ENCODE data around the gene TTC28. TPM values are rescaled to one million over a fixed set of nuclear protein-coding genes. Genes with fewer than 3 reads are reported as not detected.

Gene TTC28
- total RNA-seq, 1 experiment from 2014 or later = not detected

DNA sequence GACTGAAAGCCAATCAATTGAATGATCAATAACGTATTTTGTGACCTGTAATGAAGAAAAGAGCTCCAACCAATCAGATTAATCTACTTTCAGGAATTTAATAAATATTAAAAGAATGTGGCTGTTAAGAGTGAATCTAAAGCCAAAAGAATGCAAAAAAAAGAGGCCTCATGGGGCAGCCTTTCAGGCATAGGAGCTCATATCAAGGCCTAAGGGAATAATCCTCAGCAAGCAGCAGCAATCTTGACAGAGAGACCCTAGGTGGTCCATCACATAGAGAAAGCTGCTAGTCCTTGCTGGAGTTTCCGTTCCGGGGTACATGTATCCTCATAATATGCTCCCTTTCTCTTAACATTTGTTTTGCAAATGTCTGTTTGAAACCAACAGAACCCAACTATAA, 447.4 kb downstream of the TTC28 start:
- Mint-ChIP-seq H3K27ac (ENCODE audit: low read depth, unreplicated experiment) (no peak overlapping the region), H3K9me3 (ENCODE audit: unreplicated experiment) (no peaks in the 10 kb centered on the region), H3K4me3 (ENCODE audit: unreplicated experiment) (no peak overlapping the region), H3K27me3 (ENCODE audit: insufficient read depth, unreplicated experiment) (peaks cover 64% of the 10 kb centered on the region), H3K4me1 (ENCODE audit: insufficient read depth, unreplicated experiment) (no peaks in the 10 kb centered on the region), H3K36me3 (ENCODE audit: insufficient read depth, unreplicated experiment) (no peaks in the 10 kb centered on the region)
- ChIA-PET POLR2A (no interaction called here), CTCF (no interaction called here)
- TF ChIP-seq, protein P1, sequence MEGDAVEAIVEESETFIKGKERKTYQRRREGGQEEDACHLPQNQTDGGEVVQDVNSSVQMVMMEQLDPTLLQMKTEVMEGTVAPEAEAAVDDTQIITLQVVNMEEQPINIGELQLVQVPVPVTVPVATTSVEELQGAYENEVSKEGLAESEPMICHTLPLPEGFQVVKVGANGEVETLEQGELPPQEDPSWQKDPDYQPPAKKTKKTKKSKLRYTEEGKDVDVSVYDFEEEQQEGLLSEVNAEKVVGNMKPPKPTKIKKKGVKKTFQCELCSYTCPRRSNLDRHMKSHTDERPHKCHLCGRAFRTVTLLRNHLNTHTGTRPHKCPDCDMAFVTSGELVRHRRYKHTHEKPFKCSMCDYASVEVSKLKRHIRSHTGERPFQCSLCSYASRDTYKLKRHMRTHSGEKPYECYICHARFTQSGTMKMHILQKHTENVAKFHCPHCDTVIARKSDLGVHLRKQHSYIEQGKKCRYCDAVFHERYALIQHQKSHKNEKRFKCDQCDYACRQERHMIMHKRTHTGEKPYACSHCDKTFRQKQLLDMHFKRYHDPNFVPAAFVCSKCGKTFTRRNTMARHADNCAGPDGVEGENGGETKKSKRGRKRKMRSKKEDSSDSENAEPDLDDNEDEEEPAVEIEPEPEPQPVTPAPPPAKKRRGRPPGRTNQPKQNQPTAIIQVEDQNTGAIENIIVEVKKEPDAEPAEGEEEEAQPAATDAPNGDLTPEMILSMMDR (IDR thresholded peaks at IDR 0.05; ENCODE audit: unreplicated experiment) = no peak
- intact Hi-C loops (cut with micrococcal nuclease) = no loop called here
- no peak for DNase-seq (ENCODE audit: unreplicated experiment)
- BruUV-seq (replicated peaks) = no TSS peak

DNA sequence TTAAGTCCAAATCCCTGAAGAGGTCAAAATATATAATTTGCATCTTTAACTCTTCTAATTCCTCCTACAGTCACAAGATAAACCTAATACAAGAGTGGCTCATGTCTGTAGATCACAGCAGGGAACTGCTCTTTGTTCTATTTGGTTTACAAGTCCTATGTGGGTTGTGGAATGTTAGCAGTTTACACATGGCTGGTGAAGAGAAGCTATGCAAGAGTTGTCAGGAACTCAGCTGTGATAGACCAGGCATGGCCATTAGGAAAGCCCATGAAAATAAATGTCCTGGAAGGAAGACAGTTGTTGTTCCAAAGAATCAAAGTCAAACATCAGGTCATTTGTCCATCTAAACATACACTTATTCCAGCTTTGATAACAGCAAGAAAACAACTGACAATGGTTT, 448.2 kb downstream of the TTC28 start:
- no peak for DNase-seq (ENCODE audit: unreplicated experiment)
- Mint-ChIP-seq H3K27ac (ENCODE audit: low read depth, unreplicated experiment) (no peak overlapping the region), H3K4me1 (ENCODE audit: insufficient read depth, unreplicated experiment) (no peaks in the 10 kb centered on the region), H3K36me3 (ENCODE audit: insufficient read depth, unreplicated experiment) (no peaks in the 10 kb centered on the region), H3K27me3 (ENCODE audit: insufficient read depth, unreplicated experiment) (peaks cover 61% of the 10 kb centered on the region), H3K4me3 (ENCODE audit: unreplicated experiment) (no peak overlapping the region), H3K9me3 (ENCODE audit: unreplicated experiment) (no peaks in the 10 kb centered on the region)
- TF ChIP-seq, protein P1 (IDR thresholded peaks at IDR 0.05; ENCODE audit: unreplicated experiment) = no peak
- ChIA-PET POLR2A (no interaction called here), CTCF (no interaction called here)
- intact Hi-C loops (cut with micrococcal nuclease) = no loop called here
- BruUV-seq (replicated peaks) = no TSS peak

DNA sequence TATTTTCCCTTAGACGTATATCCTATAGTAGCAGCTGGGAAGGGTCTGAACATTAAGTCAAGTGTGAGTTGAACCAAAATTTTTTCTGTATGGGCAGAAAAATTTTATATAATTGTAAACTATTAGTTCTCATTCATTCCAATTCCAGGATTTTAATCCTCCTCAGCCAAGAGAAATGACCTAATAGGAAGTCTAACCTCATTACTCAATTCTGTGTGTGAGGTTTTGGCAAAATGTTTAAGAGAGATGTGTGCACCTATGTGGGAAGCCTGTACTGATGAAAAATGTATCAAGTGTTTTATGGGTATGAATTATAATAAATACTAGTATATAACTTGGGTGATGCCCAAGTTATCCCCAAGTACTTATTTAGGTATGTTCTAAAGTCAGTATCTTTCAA, 449.0 kb downstream of the TTC28 start:
- no peak for DNase-seq (ENCODE audit: unreplicated experiment)
- no peaks in the 10 kb centered on the region for H3K4me1 Mint-ChIP-seq (ENCODE audit: insufficient read depth, unreplicated experiment)
- TF ChIP-seq, protein P1 (IDR thresholded peaks at IDR 0.05; ENCODE audit: unreplicated experiment) = no peak
- no peak overlapping the region for H3K27ac Mint-ChIP-seq (ENCODE audit: low read depth, unreplicated experiment)
- POLR2A ChIA-PET = no interaction called here
- H3K36me3 Mint-ChIP-seq (ENCODE audit: insufficient read depth, unreplicated experiment) = no peaks in the 10 kb centered on the region
- H3K9me3 Mint-ChIP-seq (ENCODE audit: unreplicated experiment) = no peaks in the 10 kb centered on the region
- CTCF ChIA-PET = interaction anchor here (0.7 kb wide), 1 partner anchor 179 kb away, joined by 3 read pairs; no protein-coding TSS in a partner anchor
- H3K27me3 Mint-ChIP-seq (ENCODE audit: insufficient read depth, unreplicated experiment) = peaks cover 61% of the 10 kb centered on the region
- no TSS peak for BruUV-seq (replicated peaks)
- intact Hi-C loops (cut with micrococcal nuclease) = no loop called here
- no peak overlapping the region for H3K4me3 Mint-ChIP-seq (ENCODE audit: unreplicated experiment)

DNA sequence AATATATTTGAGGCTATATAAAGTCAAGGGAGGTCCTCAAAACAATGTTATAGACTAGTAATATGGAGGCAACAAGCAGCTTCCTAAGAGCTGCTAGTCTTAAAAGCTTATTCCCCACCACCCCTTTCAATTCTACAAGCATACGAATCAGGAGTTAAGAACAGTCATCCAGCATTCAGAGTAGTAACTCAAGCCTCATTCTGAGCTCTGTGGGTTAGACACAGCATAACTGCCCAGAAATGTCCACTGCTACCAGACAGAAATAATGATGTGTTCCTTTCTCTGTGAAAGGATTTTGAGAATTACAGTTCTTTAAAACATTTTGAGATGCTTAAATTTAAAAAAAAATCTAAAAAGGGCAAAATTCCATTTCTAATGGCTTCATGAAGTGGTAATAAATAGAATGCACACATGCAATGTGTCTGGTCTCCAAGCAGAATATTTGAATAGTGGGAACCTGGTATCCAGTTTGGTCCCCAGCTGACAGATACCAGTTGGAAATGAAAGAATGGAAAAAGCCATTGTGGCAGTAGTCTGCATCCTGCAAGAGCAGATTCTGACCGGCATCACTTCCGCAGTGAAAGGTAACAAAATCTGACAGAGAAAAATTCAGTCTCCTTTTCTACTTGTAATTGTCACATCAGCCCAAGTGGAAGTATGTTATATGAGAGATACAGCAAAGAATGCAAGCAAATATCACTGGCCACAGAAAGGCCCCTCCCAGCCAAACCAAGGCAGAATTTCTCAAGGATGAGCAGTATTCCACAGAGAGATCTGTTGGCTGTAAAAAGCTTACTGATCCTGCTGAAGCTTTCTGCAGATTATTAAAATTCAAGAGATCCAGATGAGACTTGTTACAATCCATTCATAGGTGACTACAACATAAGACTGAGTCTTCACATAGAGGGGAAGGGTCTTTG, 449.8 kb downstream of the TTC28 start:
- Mint-ChIP-seq H3K27ac (ENCODE audit: low read depth, unreplicated experiment) (no peak overlapping the region), H3K36me3 (ENCODE audit: insufficient read depth, unreplicated experiment) (no peaks in the 10 kb centered on the region), H3K4me3 (ENCODE audit: unreplicated experiment) (no peak overlapping the region), H3K9me3 (ENCODE audit: unreplicated experiment) (no peaks in the 10 kb centered on the region), H3K27me3 (ENCODE audit: insufficient read depth, unreplicated experiment) (peaks cover 64% of the 10 kb centered on the region), H3K4me1 (ENCODE audit: insufficient read depth, unreplicated experiment) (no peaks in the 10 kb centered on the region)
- intact Hi-C loops (cut with micrococcal nuclease) = no loop called here
- no TSS peak for BruUV-seq (replicated peaks)
- CTCF ChIA-PET = interaction anchor here (0.7 kb wide), 2 partner anchors 197 to 599 kb away, joined by 3 to 5 read pairs; no protein-coding TSS in a partner anchor
- POLR2A ChIA-PET = interaction anchor here (0.7 kb wide), 1 partner anchor 113 kb away, joined by 3 read pairs; no protein-coding TSS in a partner anchor
- no peak for DNase-seq (ENCODE audit: unreplicated experiment)
- TF ChIP-seq, protein P1 (IDR thresholded peaks at IDR 0.05; ENCODE audit: unreplicated experiment) = no peak
